Stimulated activated CD4-positive, alpha-beta T cell treated with anti-CD3 and anti-CD28 coated beads, Interleukin-4, amount 100 ng/mL, for 48 hours (primary cell): ENCODE measurements around the gene RAB11FIP3.
"Not testable (repeated sequence)": the region's sequence is repeated elsewhere in the genome, so short reads cannot be mapped to it uniquely, and the experiment has no call there.

Experiments
- DNase-seq, 2 donors: peaks; one replicate each; pipeline ENCODE4 v3.0.0-alpha.2; 2020; ENCODE audit warnings: low read depth in 2 of 2

The RAB11FIP3 gene

DNA sequence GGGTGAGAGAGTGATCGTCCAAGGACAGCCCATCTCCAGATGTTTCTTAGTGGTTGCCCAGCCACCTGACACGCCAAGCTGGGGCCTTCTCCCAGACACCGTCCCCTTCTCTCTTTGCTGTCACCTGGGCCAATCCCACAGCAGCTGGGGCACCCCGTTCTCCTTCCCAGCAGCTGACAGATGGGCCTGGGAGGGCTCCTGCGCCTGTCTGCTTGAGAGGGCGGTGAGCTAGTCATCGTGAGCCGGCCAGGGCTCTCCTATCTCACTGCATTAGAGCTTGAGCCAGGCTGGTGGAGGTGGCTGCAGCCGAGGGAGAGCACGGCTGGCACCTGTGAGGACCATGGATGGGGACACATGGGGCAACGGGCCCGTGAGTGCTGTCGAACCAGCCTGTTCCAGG lies 41.2 kb downstream of the RAB11FIP3 start:
- no peak for DNase-seq

DNA sequence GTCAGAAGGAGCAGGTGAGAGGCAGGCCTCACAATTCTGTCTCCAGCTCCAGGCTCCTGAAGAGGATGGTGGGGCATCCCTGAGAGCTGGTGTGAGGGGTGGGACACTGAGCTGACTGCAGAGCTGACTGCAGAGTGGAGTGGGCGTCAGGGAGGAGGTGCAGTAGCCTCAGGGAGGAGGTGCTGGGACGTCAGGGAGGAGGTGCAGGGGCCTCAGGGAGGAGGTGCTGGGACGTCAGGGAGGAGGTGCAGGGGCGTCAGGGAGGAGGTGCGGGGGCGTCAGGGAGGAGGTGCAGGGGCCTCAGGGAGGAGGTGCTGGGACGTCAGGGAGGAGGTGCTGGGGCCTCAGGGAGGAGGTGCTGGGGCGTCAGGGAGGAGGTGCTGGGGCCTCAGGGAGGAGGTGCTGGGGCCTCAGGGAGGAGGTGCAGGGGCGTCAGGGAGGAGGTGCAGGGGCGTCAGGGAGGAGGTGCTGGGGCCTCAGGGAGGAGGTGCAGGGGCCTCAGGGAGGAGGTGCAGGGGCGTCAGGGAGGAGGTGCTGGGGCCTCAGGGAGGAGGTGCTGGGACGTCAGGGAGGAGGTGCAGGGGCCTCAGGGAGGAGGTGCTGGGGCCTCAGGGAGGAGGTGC lies 41.9 kb downstream of the RAB11FIP3 start:
- DNase-seq, result not testable (repeated sequence)

DNA sequence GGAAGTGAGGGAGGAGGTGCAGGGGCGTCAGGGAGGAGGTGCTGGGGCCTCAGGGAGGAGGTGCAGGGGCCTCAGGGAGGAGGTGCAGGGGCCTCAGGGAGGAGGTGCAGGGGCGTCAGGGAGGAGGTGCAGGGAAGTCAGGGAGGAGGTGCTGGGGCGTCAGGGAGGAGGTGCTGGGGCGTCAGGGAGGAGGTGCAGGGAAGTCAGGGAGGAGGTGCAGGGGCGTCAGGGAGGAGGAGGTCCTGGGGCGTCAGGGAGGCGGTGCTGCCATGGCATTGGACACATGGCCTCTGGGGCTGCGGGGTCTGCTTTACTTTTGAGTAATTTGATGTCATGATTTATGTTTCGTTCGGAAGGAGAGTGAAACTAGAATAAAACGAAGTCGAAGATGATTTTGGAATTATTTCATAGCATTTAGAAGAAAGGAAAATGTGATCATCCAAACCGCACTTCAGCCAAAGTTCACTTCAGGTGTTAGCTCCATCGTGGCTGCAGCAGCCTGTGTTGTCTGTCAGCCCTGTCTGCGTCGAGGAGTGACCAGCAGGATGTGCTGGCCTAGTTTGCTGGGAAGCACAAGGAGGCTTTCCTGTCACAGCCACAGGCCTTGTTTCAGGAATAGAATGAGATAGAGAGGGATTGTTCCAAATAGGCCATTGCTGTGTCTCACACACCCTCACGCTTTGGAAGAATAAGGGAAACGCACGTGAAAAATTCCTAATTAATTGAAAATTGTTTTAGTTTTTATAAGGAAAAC lies 42.8 kb downstream of the RAB11FIP3 start:
- DNase-seq, result no peak

DNA sequence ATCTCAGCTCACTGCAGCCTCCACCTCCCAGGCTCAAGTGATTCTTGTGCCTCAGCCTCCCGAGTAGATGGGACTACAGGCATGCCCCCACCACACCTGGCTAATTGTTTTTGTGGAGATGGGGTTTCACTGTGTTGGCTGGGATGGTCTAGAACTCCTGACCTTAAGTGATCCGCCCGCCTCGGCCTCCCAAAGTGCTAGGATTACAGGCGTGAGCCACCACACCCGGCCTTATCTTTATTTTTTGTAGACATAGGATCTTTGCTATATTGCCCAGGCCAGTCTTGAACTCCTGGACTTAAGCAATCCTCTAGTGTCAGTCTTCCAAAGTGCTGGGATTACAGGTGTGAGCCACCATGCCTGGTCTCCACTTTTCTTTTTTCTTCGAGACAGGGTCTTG lies 44.0 kb downstream of the RAB11FIP3 start:
- DNase-seq, result not testable (repeated sequence)

DNA sequence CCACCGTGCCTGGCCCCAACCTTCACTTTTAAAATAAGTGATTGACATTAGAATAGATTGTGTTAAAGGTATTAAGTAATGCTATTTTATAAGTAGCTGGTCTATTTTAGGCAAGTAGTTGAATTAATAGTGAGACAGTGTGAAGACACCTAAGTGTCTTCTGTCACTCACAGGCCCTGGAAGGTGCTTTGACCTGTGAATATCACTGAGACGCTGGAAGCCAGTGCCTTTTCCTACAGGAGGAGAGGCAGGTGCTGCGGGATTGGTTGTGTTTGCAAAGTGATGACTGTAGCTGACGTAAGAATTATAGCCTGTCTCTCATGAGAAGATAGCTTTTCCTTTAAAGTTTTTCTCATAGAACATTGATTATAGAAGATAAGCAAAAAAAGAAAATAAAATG lies 45.0 kb downstream of the RAB11FIP3 start:
- no peak for DNase-seq

DNA sequence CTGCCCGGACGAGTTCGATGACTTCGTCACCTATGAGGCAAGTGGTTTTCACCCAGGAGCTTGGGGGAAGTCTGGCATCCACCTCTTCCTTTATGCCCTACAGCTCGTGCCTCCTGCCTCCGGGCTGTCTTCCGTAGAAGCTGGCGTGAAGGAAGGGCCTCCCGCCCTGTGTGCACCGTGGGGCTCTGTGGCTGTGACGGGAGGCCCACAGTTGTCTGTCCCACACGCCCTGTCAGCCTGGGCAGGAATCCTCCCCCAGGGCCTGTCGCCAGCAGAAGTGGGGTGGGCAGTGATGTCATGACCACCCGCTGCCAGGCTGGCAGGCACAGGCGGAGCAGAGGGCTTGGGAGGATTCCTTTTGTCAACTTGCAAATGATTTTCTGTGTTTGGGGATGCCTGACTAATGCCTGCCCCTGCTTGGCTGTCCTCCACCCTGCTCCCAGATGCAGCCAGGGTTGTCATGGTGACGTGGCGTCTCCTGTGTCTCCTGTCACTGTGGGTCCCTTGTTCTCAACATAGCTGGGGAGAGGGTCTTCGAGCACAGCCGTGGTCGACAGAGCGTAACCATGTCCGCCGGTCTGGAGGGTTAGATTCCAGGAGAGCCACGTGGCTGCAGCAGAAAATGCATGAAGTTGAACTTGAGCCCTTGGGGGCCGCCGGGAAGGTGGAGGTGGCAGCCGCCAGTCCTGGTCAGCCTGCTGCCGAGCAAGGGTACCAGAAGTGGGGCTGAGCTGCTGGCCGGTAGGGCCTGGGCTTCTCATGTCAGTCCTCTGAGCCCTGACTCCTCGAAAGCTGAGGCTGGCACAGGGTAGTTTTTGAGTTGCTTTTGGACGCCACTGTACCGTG lies 46.1 kb downstream of the RAB11FIP3 start:
- DNase-seq, result no peak

DNA sequence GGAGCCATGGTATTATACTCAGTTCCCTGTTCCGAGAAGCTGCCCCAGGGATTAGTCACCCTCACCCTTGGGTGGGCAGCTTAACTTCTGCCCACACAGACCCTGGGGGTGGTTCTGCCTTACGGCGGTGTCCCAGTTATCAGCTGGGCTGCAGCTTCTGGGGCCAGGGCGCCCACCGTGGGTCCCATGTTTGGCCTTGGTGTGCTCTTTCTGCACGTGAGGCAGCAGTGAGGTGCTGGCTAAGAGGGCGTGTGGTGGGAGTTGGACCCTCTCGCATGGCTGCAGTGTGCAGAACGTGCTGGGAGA lies 46.7 kb downstream of the RAB11FIP3 start:
- no peak for DNase-seq

DNA sequence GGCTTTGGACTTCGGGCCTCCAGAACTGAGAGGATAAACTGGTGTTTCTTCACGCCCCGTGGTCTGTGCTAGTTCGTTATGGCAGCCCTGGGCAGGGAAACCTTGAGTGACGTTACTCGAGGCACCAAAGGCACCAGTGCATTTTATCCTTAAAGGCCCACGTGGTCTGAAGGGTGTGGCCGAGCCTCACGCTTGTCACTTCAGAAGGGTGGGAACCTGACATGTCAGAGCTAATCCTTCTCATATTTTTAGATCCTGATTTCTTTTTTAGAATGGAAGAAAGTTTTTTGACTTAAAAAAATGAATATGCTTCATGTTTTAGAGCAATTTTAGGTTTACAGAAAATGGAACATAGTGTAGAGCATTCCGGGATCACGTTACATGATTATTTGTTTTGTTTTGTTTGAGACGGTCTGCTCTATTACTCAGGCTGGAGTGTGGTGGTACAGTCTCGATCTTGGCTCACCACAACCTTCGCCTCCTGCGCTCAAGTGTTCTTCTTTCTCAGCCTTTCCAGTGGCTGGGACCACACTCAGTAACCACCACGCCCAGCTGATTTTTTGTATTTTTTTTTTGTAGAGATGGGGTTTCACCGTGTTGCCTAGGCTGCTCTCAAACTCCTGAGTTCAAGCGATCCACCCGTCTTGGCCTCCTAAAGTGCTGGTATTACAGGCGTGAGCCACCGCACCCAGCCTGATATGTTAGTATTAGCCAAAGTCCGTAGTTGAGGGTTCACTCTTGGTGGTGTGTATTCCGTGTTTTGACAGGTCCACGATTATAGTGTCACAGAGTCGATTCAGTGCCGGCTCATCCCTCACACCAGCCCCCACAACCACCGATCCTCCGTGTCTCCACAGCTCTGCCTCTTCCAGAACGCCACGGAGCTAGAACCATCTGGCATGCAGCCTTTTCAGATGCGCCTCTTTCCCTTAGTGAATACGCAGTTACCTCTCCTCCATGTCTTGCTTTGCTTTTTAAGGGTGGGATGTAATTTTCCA lies 47.9 kb downstream of the RAB11FIP3 start:
- DNase-seq, result no peak

DNA sequence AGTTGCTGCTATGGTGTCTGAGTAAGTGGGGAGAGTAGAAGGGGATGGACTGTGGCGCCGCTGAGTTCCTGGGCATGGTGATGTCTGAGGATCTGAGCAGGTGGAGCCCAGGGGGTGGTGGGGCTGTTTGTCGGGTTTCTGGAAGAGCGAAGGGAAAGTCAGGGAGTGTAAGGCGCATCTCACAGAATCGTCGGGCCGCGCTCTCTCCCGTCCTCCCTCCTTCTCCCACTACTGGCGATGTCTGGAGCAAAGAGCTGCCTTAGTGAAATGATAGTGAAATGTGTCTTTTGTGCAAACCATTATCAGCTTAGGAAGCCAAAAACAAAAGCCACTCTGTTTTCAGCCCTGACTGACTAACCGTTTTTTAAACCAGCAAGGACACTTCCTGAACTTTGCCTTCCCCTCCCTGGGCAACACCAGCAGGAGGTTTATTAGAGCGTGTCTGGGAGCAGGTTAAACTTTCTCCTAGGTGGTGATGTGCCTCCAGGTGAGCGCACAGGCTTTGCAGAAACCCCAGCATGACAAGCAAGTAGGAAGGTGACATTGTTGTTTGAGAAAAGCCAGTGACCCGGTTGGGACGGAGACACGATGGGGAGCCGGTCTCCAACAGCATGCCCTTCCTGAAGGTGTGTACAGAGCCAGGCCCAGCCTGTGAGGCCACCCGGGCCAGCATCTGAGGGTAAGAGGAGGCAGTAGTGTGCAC lies 49.1 kb downstream of the RAB11FIP3 start:
- DNase-seq, result no peak

DNA sequence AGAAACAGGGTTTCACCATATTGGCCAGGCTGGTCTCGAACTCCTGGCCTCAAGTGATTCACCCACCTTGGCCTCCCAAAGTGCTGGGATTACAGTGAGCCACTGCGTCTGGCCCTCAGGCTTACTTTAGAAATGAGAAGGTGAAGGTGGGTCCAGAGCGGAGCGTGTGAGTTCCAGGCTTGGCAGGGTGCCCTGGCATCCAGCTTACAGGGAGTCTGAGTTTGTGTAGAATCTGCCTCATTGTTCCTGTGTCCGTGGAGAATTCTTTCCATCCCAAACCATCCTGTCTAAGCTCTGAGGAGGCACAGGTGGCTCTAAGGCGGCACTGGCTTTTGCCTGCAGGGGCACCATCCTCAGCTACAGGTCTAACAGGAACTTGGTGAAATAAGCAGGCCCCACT lies 50.6 kb downstream of the RAB11FIP3 start:
- DNase-seq, result no peak

DNA sequence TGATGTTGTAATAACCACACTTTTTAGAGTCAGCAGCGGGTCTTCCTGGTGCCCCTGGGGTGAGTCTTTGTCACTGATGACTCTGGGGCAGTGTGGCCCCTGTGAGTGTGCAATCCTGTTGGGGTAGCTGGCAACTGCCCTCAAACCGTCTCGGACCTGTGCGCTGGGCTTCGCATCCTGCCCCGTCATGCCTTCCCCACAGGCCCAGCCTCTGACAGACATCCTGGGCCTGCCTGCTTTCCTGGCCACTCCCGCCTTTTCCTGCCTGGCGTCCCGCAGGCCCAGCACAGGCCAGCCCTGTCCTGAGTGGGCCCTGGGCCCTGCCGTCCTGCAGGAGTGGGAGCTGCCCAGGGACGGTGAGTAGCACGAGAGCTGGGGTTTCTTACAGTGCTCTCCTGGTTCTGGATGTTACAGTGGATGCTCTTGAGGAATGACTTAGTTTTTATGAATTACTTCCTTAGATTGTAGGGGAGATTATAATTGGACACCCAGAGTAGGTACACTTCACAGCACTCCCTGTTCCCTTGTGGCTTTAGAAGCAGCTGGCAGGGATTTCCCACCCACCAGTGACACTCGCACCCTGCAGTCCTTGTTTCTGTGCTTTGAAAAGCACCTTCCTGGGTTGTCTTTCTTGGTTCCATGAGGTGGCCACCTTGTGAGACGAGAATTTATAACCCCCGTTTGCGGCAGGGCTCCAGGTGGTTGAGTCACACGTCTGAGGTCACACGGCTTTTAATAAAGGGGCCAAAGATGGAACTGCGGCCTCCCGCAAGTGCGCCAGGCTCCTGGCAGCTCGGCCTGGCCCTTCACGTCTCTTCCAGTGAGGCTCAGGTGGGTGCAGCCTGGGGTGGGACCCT lies 52.1 kb downstream of the RAB11FIP3 start:
- no peak for DNase-seq

DNA sequence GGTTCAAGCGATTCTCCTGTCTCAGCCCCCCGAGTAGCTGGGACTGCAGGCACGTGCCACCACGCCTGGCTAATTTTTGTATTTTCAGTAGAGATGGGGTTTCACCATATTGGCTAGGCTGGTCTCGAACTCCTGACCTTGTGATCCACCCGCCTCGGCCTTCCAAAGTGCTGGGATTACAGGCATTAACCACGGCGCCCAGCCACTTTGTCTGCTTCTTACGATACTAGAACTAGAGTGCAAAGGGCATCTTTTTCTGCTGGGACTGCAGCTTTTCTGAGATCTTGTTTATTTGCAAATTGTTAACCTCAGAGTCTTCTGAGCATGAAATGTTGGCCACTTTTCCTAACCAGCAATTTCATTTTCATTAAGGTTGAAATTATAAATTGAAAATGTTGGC lies 52.8 kb downstream of the RAB11FIP3 start:
- not testable (repeated sequence) for DNase-seq

DNA sequence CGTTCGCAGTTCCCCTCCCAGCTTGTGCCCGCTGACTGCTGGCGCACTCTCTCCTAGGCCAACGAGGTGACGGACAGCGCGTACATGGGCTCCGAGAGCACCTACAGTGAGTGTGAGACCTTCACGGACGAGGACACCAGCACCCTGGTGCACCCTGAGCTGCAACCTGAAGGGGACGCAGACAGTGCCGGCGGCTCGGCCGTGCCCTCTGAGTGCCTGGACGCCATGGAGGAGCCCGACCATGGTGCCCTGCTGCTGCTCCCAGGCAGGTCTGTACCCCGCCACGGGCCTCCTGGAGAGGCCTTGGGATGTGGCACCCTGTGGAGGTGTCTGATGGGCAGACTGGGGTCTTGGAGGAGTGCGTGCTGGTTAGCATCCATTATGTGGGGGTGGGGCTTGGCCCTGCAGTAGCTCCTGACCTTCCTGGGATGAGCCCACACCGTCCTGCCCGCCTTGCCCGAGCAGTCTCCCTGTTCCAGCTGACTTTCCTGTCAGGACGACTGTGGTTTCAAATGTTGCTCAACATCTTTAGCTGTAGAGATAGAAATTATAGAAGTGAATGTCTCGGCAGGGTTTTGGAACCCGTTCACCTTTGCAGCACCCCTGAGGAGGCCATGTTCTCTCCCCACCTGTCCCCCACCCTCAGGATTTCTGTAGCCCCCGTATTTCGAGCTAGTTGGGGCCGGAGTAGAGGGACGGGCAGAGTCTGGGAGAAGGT lies 57.2 kb downstream of the RAB11FIP3 start:
- no peak for DNase-seq

DNA sequence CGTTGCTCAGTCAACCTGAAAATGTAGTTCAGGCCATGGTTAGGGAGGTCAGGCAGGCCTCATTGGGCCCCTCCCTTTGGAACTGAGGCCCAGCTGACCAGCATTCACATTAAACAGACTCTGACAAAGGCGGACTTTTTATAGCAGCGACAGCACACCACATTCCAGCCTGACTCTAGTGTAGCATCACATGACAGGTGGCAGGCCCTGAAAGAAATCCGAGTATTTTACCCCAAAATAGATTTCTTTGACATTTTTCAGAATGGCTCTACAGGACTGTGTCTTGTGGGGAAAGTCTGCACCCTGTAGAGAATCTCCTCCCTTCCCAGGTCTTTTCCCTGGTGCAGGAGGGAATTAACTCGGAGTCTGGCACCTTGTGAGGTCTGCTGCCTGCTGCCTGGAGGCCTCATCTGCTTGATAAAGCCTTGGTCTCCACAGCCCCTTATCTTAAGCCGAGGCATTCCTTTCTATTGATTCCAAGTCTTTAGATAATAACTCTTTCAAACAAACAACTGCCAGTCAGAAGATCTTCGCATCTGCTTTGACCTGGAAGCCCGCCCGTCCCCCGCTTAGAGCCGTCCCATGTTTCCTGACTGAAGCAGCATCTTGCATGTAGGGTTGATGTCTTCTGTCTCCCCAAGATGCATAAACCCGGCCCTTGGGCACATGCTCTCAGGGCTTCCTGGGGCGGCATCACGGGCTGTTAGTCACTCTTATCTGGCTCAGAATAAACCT lies 58.1 kb downstream of the RAB11FIP3 start:
- no peak for DNase-seq

DNA sequence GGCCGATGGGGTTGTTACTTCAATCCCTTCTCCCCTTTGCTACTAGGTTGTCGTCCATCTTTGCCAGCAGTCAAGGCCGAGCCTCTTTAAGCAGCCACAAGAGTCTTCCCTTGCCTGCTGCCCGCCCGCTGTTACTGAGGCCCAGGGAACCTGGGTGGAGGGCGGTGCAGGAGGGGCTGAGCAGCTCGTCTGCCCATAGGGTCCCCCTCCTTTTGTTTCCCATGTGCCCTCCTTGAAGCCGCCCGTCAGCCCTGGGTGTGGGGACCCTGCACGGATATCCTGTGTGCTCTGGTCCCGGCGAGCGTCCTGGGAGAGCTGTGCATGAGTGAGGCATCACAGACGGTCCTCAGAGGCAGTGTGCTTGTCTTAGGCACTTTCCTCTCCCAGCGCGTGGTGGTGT lies 64.2 kb downstream of the RAB11FIP3 start:
- no peak for DNase-seq

DNA sequence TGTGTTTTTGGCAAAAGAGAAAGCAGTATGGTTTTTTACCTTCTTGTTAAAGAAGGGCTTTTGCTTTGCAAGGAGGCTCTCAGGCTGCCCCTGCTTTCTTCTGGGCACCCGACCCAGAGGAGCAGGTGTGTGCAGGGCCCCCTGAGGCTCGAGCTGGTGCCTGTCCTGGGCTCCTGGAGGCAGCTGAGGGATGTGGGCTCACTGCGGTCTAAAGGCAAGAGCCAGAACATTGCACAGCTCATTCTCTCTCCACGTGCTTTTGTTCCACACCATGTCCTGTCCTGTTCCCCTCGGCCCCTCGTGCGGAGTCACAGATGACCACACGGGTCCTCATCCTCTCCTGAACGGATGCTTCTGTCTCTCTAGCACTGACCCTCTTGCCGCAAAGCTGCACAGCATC lies 65.3 kb downstream of the RAB11FIP3 start:
- DNase-seq, result no peak

DNA sequence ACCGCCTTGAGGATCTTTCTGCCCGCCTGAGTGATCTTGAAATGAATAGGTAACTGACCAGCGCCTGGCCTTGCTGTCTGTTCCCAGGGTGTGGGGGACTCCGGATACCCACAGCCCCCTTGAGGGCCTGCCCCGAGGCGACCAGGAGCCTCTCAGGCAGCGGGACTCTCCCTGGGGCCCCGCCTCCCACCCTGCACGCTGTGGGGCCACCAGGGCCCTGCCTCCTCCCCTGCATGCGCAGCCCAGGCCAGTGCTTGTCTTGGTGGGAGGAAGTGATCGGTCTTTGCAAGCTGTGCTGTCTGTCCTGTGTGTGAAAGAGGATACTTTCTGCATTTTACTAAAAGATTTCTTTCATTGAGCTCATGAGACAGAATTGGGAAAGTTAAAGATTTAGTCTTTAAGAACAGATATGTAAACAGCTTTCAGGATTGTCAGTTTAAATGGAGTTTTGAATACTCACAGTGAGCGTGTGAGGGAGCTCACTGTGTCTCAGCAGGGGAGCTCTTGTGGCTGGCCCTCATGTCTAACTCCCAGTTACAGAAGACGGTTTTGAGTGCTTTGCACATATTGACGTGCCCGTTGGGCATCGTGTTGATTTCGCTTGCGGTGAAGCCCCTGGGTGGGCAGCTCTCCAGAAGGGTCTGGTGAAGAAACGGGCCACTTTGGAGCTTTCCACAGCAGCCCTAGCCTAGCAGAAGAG lies 65.9 kb downstream of the RAB11FIP3 start:
- DNase-seq, result no peak
